HG03039 (cell line): ENCODE measurements around the gene CMTM4.
A peak's percentile ranks its signal among the peaks of the same experiment; 100 is the strongest.
"Not testable (repeated sequence)": the region's sequence is repeated elsewhere in the genome, so short reads cannot be mapped to it uniquely, and the experiment has no call there.

Experiments
- ATAC-seq: cut with Tn5 transposase; IDR thresholded peaks from one replicate; pipeline ENCODE4 v1.9.1; 2021; ENCODE audit warnings: mild to moderate bottlenecking, moderate library complexity; ENCODE audit not compliant: unreplicated experiment

The CMTM4 gene

GRCh38 chr16:66617728-66618127 is 78.8 kb downstream of the CMTM4 start:
- ATAC-seq, result no peak

GRCh38 chr16:66617010-66617434 is 79.5 kb downstream of the CMTM4 start:
- ATAC-seq, result no peak

- no peak for ATAC-seq
These were observed 80.0 kb downstream of the CMTM4 start for GRCh38 chr16:66616592-66616991.

GRCh38 chr16:66616169-66616568 is 80.4 kb downstream of the CMTM4 start:
- no peak for ATAC-seq

- ATAC-seq, result no peak
These were observed 82.3 kb downstream of the CMTM4 start for GRCh38 chr16:66614161-66614802.

- ATAC-seq, result no peak
These were observed 84.1 kb downstream of the CMTM4 start for GRCh38 chr16:66612422-66612821.

GRCh38 chr16:66611911-66612310 is 84.6 kb downstream of the CMTM4 start:
- not testable (repeated sequence) for ATAC-seq

- ATAC-seq, result no peak
These were observed 86.3 kb downstream of the CMTM4 start for GRCh38 chr16:66610111-66610820.

- no peak for ATAC-seq
These were observed 87.4 kb downstream of the CMTM4 start for GRCh38 chr16:66609139-66609510.

- peak; percentile 46 for ATAC-seq
These were observed 88.1 kb downstream of the CMTM4 start for GRCh38 chr16:66608241-66609138.

- no peak for ATAC-seq
These were observed 90.4 kb downstream of the CMTM4 start for GRCh38 chr16:66605979-66606751.

- peak; percentile 8 for ATAC-seq
These were observed 91.2 kb downstream of the CMTM4 start for GRCh38 chr16:66605177-66605978.

- peak; percentile 55 for ATAC-seq
These were observed 92.0 kb downstream of the CMTM4 start, which contains the start of gene CMTM3 for GRCh38 chr16:66604376-66605176. Gene CMTM3 (plus strand): TSS chr16:66604704. CDS start chr16:66604806, 102 bp downstream.

GRCh38 chr16:66603537-66604375 is 92.8 kb downstream of the CMTM4 start:
- no peak for ATAC-seq

GRCh38 chr16:66601471-66601870 is 95.1 kb downstream of the CMTM4 start:
- ATAC-seq, result no peak

GRCh38 chr16:66600477-66600876 is 96.1 kb downstream of the CMTM4 start:
- no peak for ATAC-seq

- ATAC-seq, result no peak
These were observed 96.8 kb downstream of the CMTM4 start for GRCh38 chr16:66599726-66600125.

- ATAC-seq, result no peak
These were observed 98.4 kb downstream of the CMTM4 start for GRCh38 chr16:66598111-66598510.
